Tibial nerve (tissue), 3 donors: ENCODE measurements around the gene SLC25A48.

Experiments used
- CTCF ChIP-seq, 5 experiments: fragments of 200-600 bp in 3 of 5; fragments of 450-650 bp in 2 of 5; sonication (generic) in 3 of 5; IDR thresholded peaks; one replicate each; pipeline ENCODE4 v1.5.1; 2016 to 2019; ENCODE audit warnings: antibody characterized with exemption in 5 of 5, mild to moderate bottlenecking in 3 of 5, moderate library complexity in 2 of 5
- POLR2A ChIP-seq, 2 donors: fragments of 450-650 bp; IDR thresholded peaks; one replicate each; pipeline ENCODE4 v1.6.1; 2017; ENCODE audit warnings: antibody characterized with exemption in 2 of 2, mild to moderate bottlenecking in 2 of 2, moderate library complexity in 2 of 2

GRCh38 chr5:135869935-135870334 lies 35.5 kb downstream of the SLC25A48 start:
- no peak for TF ChIP-seq CTCF (IDR thresholded peaks at IDR 0.05)
- no peak for TF ChIP-seq POLR2A (IDR thresholded peaks at IDR 0.05)
